ENCODE measurements around the gene CSGALNACT2.
"Not testable (repeated sequence)": the region's sequence is repeated elsewhere in the genome, so short reads cannot be mapped to it uniquely, and the experiment has no call there.

Gene CSGALNACT2

DNA sequence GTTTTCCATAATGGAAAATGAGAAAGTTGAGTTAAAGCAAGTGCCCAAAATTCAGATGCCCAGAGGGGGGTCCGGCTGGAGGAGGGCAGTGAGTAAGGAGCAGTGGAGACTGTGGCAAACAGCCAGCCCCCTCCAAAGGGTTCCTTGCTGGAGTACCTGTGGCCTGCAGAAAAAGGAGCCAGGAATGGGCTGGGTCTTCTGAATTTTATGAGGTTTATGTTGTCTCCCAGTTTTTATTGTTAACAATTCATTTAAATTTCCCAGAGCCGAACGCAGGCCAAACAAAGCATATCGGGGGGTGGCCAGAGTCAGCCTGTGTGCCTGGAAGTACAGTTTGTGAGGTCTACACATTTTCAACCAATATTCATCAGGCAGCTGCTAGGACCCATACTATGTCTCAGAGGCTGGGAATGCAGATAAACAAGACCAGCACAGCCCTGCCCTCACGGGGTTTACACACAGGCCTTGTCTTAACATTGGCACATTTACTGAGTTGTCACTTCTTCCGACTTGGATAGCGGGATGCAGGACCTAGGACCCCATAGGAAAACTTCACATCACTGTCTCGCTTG is 12.9 kb upstream of the CSGALNACT2 start:
- no peak for DNase-seq (ENCODE audit: low spot score)

DNA sequence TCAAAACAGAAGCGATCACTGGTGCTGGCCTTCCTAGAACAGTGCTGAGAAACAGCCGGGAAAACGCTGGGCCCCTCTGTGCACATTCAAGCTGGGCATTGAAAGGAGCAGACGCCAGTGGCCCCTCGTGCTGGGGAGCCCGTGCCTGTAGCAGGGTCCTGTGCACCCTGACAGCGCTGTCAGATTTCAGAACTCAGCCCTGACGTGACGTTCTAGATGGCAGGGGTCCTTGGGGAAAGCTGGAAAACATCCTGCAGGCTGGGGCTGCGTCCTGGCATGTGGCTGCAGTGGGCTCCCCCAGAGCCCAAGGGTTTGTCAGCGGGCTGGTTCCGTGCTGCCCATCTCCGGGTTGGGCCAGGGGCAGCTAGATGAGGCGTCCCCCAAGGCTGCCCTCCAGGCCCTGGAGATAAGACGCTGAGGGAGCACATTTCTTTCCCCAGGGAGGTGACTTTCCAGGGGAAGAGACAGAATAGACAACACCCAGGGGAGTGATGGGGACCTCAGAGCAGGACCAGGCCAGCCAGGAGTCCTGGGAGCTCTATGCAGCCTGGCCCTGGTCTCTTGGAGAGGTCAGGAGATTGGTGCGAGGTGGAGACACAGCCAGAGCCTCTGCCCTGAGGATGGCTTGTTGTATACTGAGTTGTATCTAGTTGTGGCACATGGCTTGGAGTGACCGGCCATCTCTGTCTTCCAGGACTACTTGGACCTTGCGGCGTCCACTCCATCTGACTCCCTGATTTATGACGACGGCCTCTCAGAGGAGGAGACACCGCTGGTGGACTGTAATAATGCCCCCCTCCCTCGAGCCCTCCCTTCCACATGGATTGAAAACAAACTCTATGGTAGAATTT is 12.1 kb upstream of the CSGALNACT2 start:
- no peak for DNase-seq (ENCODE audit: low spot score)

- no peak for DNase-seq (ENCODE audit: low spot score)
Measured at GRCh38 chr10:43126759-43127424, 11.4 kb upstream of the CSGALNACT2 start.

DNA sequence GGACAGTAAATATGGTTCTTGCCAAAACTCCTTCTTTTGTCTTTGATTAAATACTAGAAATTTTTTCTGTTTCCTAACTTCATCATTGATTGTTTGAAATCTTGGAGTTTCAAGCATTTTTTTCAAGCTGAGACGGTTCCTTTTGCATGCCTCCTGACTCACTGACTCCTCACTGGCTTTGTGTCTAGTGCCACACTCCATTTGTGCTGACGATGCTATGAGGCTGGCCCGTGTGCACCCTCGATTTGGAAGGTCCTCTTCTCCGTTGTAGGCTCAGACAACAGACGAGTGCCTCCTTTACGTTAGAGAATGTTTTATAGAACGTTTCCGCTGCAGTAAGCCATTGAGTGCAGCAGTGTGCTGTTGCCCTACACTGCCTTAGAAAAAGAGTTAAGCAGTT is 10.8 kb upstream of the CSGALNACT2 start:
- DNase-seq (ENCODE audit: low spot score) = no peak

- DNase-seq (ENCODE audit: low spot score) = no peak
Measured at GRCh38 chr10:43128331-43128730, 9.9 kb upstream of the CSGALNACT2 start.

- DNase-seq (ENCODE audit: low spot score) = no peak
Measured at GRCh38 chr10:43128958-43129706, 9.1 kb upstream of the CSGALNACT2 start.

GRCh38 chr10:43130770-43131171 is 7.5 kb upstream of the CSGALNACT2 start:
- DNase-seq (ENCODE audit: low spot score) = no peak

DNA sequence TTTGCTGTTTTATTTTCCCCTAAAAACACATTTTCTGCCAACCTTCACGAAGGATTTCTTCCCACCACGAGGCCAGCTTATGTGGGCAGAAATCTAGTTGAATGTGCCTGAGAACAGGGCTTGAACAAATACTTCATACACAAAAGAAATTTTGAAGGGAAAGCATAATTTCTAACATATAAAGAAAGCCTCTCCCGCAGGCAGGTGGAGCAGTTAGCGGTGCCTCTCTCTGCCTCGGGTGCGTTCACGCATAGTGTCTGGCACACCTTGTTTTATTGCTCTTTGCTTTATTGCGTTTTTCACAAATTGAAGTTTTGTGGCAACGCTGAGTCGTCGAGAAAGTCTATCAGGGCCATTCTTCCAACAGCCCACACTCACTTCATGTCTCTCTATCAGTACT is 7.0 kb upstream of the CSGALNACT2 start:
- DNase-seq (ENCODE audit: low spot score) = no peak

GRCh38 chr10:43131906-43132305 is 6.3 kb upstream of the CSGALNACT2 start:
- no peak for DNase-seq (ENCODE audit: low spot score)

- no peak for DNase-seq (ENCODE audit: low spot score)
Measured at GRCh38 chr10:43132867-43133787, 5.1 kb upstream of the CSGALNACT2 start.

- DNase-seq (ENCODE audit: low spot score) = no peak
Measured at GRCh38 chr10:43134126-43134905, 3.9 kb upstream of the CSGALNACT2 start.

GRCh38 chr10:43135064-43135463 is 3.2 kb upstream of the CSGALNACT2 start:
- no peak for DNase-seq (ENCODE audit: low spot score)

DNA sequence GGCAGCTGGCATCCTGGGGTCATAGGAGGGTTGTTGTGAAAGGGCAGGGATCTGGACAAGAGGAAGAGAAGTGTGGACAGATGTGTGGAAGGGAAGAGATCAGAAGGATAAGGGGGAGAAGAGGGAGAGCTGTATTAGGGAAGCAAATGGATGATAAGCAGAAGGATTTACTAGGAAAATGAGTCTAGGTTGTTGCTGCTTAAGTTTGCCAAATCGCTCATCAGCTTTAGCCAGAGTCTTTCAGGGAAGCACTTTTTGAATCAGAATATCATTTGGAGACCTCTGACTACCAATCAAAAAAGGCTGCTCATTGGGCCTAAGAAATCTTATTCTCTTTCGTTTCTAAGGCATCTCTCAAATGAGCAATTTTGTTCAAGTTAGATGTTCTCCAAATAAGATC is 2.6 kb upstream of the CSGALNACT2 start:
- no peak for DNase-seq (ENCODE audit: low spot score)

- no peak for DNase-seq (ENCODE audit: low spot score)
Measured at GRCh38 chr10:43136432-43136831, 1.8 kb upstream of the CSGALNACT2 start.

GRCh38 chr10:43136995-43137716 is 1.1 kb upstream of the CSGALNACT2 start:
- no peak for DNase-seq (ENCODE audit: low spot score)

DNA sequence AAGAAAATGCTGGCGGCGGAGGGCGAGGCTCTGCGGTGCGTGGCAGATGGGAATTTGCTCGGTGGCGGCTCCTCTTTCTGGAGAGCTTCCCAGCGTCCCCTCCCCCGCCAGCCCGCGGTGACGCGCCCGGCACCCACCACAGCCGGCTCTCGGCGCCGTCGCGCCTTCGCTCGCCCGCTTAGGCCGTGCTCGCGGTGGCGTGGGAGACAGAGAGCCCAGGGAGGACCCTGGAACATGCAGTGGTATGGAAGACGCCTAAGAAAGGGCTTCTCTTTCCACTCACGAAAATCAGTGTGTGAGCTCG is 576 bp upstream of the CSGALNACT2 start:
- DNase-seq (ENCODE audit: low spot score) = no peak

- DNase-seq (ENCODE audit: low spot score) = no peak
Measured at GRCh38 chr10:43138757-43139241, 554 bp downstream of the CSGALNACT2 start.

GRCh38 chr10:43141421-43141820 is 3.2 kb downstream of the CSGALNACT2 start:
- no peak for DNase-seq (ENCODE audit: low spot score)

GRCh38 chr10:43145311-43145710 is 7.1 kb downstream of the CSGALNACT2 start:
- no peak for DNase-seq (ENCODE audit: low spot score)

DNA sequence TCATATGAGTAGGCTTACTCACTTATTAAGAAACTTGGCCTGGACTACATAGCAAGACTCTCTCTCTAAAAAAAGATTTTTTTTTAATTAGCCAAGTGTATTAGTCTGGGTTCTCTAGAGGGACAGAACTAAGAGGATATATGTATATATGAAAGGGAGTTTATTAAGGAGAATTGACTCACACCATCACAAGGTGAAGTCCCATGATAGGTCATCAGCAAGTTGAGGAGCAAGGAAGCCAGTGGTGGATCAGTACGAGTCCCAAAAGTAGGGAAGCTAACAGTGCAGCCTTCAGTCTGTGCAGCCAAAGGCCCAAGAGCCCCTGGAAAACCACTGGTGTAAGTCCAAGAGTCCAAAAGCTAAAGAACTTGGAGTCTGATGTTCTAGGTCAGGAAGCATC is 7.7 kb downstream of the CSGALNACT2 start:
- DNase-seq (ENCODE audit: low spot score) = not testable (repeated sequence)
